RWPE2 (cell line): ENCODE measurements around the gene AHCY.
"Not testable (repeated sequence)": the region's sequence is repeated elsewhere in the genome, so short reads cannot be mapped to it uniquely, and the experiment has no call there.

ENCODE experiments used
- ATAC-seq: fragments of 200-7000 bp; cut with Tn5 transposase; 3 replicates; pipeline ENCODE4 v1.9.1; 2021; ENCODE audit warnings: low read depth
- DNase-seq: peaks from one replicate; pipeline ENCODE4 v3.0.0-alpha.2; 2020; ENCODE audit warnings: low spot score
- H3K27ac ChIP-seq: fragments of 450-650 bp; 2 replicates; pipeline ENCODE4 v1.5.1; 2017; ENCODE audit warnings: mild to moderate bottlenecking; ENCODE audit not compliant: poor library complexity, severe bottlenecking
- H3K27me3 ChIP-seq: fragments of 250-450 bp; sonication (Bioruptor Pico); 2 replicates; pipeline ENCODE4 v1.5.1; 2021; ENCODE audit warnings: mild to moderate bottlenecking, moderate library complexity; ENCODE audit not compliant: insufficient read depth, poor library complexity, severe bottlenecking
- H3K36me3 ChIP-seq: fragments of 250-450 bp; sonication (Bioruptor Pico); 2 replicates; pipeline ENCODE4 v1.5.1; 2020; ENCODE audit warnings: low read depth, mild to moderate bottlenecking, moderate library complexity
- H3K4me1 ChIP-seq: fragments of 250-450 bp; sonication (Bioruptor Pico); 2 replicates; pipeline ENCODE4 v1.5.1; 2021; ENCODE audit warnings: mild to moderate bottlenecking, moderate library complexity; ENCODE audit not compliant: insufficient read depth, poor library complexity, severe bottlenecking
- H3K4me3 ChIP-seq: fragments of 250-450 bp; sonication (Bioruptor Pico); 2 replicates; pipeline ENCODE4 v1.5.1; 2021; ENCODE audit warnings: mild to moderate bottlenecking, moderate library complexity; ENCODE audit not compliant: severe bottlenecking
- H3K9me3 ChIP-seq: fragments of 250-450 bp; sonication (Bioruptor Pico); 2 replicates; pipeline ENCODE4 v1.5.1; 2021; ENCODE audit warnings: mild to moderate bottlenecking, moderate library complexity; ENCODE audit not compliant: severe bottlenecking
- CTCF ChIP-seq: fragments of 450-650 bp; IDR thresholded peaks from one replicate; pipeline ENCODE4 v1.5.1; 2017; ENCODE audit warnings: mild to moderate bottlenecking, moderate library complexity; ENCODE audit not compliant: poor library complexity, severe bottlenecking

Gene AHCY

GRCh38 chr20:34242879-34243278 lies 60.3 kb downstream of the AHCY start:
- H3K27ac ChIP-seq = no peak overlapping the region
- no peaks in the 10 kb centered on the region for H3K4me1 ChIP-seq
- ATAC-seq (no peak), DNase-seq (no peak)
- peaks cover 5% of the 10 kb centered on the region for H3K9me3 ChIP-seq
- H3K4me3 ChIP-seq = no peak overlapping the region
- H3K36me3 ChIP-seq = no peaks in the 10 kb centered on the region
- TF ChIP-seq CTCF = no peak
- peaks cover 17% of the 10 kb centered on the region for H3K27me3 ChIP-seq

- peaks cover 17% of the 10 kb centered on the region for H3K27me3 ChIP-seq
- not testable (repeated sequence) for H3K4me1 ChIP-seq, H3K36me3 ChIP-seq, ATAC-seq, H3K4me3 ChIP-seq, DNase-seq, H3K27ac ChIP-seq
- peaks cover 13% of the 10 kb centered on the region for H3K9me3 ChIP-seq
Measured at GRCh38 chr20:34242015-34242414, 61.1 kb downstream of the AHCY start.

- Histone ChIP-seq H3K9me3 (peaks cover 16% of the 10 kb centered on the region), H3K4me1 (no peaks in the 10 kb centered on the region), H3K36me3 (no peaks in the 10 kb centered on the region), H3K27me3 (peaks cover 17% of the 10 kb centered on the region), H3K27ac (no peak within 1 kb of the TSS), H3K4me3 (no peak within 1 kb of the TSS)
- no peak for TF ChIP-seq CTCF
- DNase-seq (no peak), ATAC-seq (no peak)
Measured at GRCh38 chr20:34240693-34241615, 62.2 kb downstream of the AHCY start, which contains the start of gene ASIP. Gene ASIP, plus strand, starts transcription at chr20:34241423. Its CDS starts 18,952 bp downstream, at chr20:34260375.

GRCh38 chr20:34240121-34240520 lies 63.0 kb downstream of the AHCY start:
- H3K27me3 ChIP-seq = peaks cover 17% of the 10 kb centered on the region
- H3K4me1 ChIP-seq = no peaks in the 10 kb centered on the region
- no peak for DNase-seq
- H3K9me3 ChIP-seq = peaks cover 16% of the 10 kb centered on the region
- no peak for ATAC-seq
- no peak overlapping the region for H3K4me3 ChIP-seq
- no peaks in the 10 kb centered on the region for H3K36me3 ChIP-seq
- TF ChIP-seq CTCF = no peak
- no peak overlapping the region for H3K27ac ChIP-seq

GRCh38 chr20:34237942-34238341 lies 65.2 kb downstream of the AHCY start:
- Histone ChIP-seq H3K27ac (no peak overlapping the region), H3K9me3 (peaks cover 16% of the 10 kb centered on the region), H3K4me1 (no peaks in the 10 kb centered on the region), H3K36me3 (no peaks in the 10 kb centered on the region), H3K27me3 (peaks cover 17% of the 10 kb centered on the region), H3K4me3 (no peak overlapping the region)
- DNase-seq (no peak), ATAC-seq (no peak)
- TF ChIP-seq CTCF = no peak
